VCaP (cell line): Measurements from ENCODE around the gene MGARP.

Experiments used
- H3K27ac ChIP-seq: fragments of 450-650 bp; 2 replicates; pipeline ENCODE4 v1.5.1; 2017
- CTCF ChIP-seq: fragments of 450-650 bp; conservative IDR thresholded peaks from 2 replicates; pipeline ENCODE4 v1.5.1; 2017; ENCODE audit warnings: mild to moderate bottlenecking, moderate library complexity

The MGARP gene

GRCh38 chr4:139247700-139248238, 32.3 kb downstream of the MGARP start:
- H3K27ac ChIP-seq: no peak overlapping the region
- TF ChIP-seq CTCF: no peak

GRCh38 chr4:139247241-139247640, 32.8 kb downstream of the MGARP start:
- no peak for TF ChIP-seq CTCF
- no peak overlapping the region for H3K27ac ChIP-seq

- TF ChIP-seq CTCF: no peak
- H3K27ac ChIP-seq: no peak overlapping the region
These were observed 33.9 kb downstream of the MGARP start for GRCh38 chr4:139246166-139246565.

GRCh38 chr4:139245590-139245989, 34.4 kb downstream of the MGARP start:
- no peak for TF ChIP-seq CTCF
- H3K27ac ChIP-seq: no peak overlapping the region

- no peak overlapping the region for H3K27ac ChIP-seq
- TF ChIP-seq CTCF: no peak
These were observed 36.3 kb downstream of the MGARP start for GRCh38 chr4:139243448-139244365.

- no peak for TF ChIP-seq CTCF
- no peak overlapping the region for H3K27ac ChIP-seq
These were observed 37.4 kb downstream of the MGARP start for GRCh38 chr4:139242511-139243051.

GRCh38 chr4:139241784-139242151, 38.3 kb downstream of the MGARP start:
- no peak for TF ChIP-seq CTCF
- H3K27ac ChIP-seq: no peak overlapping the region
